ENCODE data around the gene SIAH3.
"Not testable (repeated sequence)": the region's sequence is repeated elsewhere in the genome, so short reads cannot be mapped to it uniquely, and the experiment has no call there.

Gene SIAH3

GRCh38 chr13:45781553-45782326, 69.8 kb downstream of the SIAH3 start:
- DNase-seq: peak in 1 of 6 experiments; percentile 24

GRCh38 chr13:45779901-45780300, 71.7 kb downstream of the SIAH3 start:
- no peak for DNase-seq

GRCh38 chr13:45778882-45779281, 72.7 kb downstream of the SIAH3 start:
- DNase-seq: no peak

GRCh38 chr13:45776748-45777147, 74.8 kb downstream of the SIAH3 start:
- no peak for DNase-seq

GRCh38 chr13:45775401-45775963, 76.1 kb downstream of the SIAH3 start:
- DNase-seq: no peak

- no peak for DNase-seq
These were observed 77.6 kb downstream of the SIAH3 start for GRCh38 chr13:45773944-45774343.

GRCh38 chr13:45773236-45773635, 78.3 kb downstream of the SIAH3 start:
- no peak for DNase-seq

GRCh38 chr13:45770886-45771285, 80.7 kb downstream of the SIAH3 start:
- no peak for DNase-seq

- no peak for DNase-seq
These were observed 82.7 kb downstream of the SIAH3 start for GRCh38 chr13:45768656-45769479.

- no peak for DNase-seq
These were observed 86.1 kb downstream of the SIAH3 start for GRCh38 chr13:45765464-45765863.

- DNase-seq: no peak
These were observed 88.1 kb downstream of the SIAH3 start for GRCh38 chr13:45763419-45763818.

GRCh38 chr13:45757589-45757988, 94.0 kb downstream of the SIAH3 start:
- DNase-seq: not testable (repeated sequence)

GRCh38 chr13:45756498-45756897, 95.1 kb downstream of the SIAH3 start:
- not testable (repeated sequence) for DNase-seq

GRCh38 chr13:45752510-45752909, 99.0 kb downstream of the SIAH3 start:
- DNase-seq: no peak

- no peak for DNase-seq
These were observed 99.7 kb downstream of the SIAH3 start for GRCh38 chr13:45751885-45752284.

- no peak for DNase-seq
These were observed 101.0 kb downstream of the SIAH3 start for GRCh38 chr13:45750566-45750965.

- DNase-seq: no peak
These were observed 102.4 kb downstream of the SIAH3 start for GRCh38 chr13:45748941-45749759.

- DNase-seq: no peak
These were observed 104.5 kb downstream of the SIAH3 start for GRCh38 chr13:45747071-45747470.

- DNase-seq: no peak
These were observed 106.6 kb downstream of the SIAH3 start for GRCh38 chr13:45744979-45745378.

- DNase-seq: no peak
These were observed 108.6 kb downstream of the SIAH3 start for GRCh38 chr13:45742985-45743384.

GRCh38 chr13:45737571-45738017, 114.0 kb downstream of the SIAH3 start:
- no peak for DNase-seq

- DNase-seq: no peak
These were observed 118.2 kb downstream of the SIAH3 start for GRCh38 chr13:45733361-45733760.

GRCh38 chr13:45732916-45733315, 118.6 kb downstream of the SIAH3 start:
- DNase-seq: no peak

Measured in stimulated activated naive CD4-positive, alpha-beta T cell (primary cell).